ENCODE results near the gene COP1.

DNA sequence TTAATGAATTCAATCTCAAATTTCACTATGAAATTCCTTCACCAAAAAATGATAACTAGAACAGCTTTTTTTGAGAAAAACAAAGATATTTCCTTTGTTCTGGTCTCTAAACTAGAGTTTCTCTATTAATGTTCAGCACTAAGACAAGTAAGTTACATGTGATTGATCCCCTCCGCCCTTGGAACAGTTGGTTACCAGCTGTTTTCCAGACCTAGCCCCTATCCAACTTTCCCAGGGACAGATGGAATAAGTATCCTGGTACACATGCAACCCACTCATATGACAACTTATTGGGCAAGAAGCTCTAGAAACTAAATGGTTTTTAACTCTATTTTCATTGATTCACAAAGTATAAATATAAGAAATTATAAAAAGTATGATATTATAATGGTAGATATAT lies 140.4 kb downstream of the COP1 start:
- no peak for TF ChIP-seq EZH2 (IDR thresholded peaks at IDR 0.05; ENCODE audit: borderline replicate concordance, low read depth, low read length, severe bottlenecking)
- TF ChIP-seq, protein P1, sequence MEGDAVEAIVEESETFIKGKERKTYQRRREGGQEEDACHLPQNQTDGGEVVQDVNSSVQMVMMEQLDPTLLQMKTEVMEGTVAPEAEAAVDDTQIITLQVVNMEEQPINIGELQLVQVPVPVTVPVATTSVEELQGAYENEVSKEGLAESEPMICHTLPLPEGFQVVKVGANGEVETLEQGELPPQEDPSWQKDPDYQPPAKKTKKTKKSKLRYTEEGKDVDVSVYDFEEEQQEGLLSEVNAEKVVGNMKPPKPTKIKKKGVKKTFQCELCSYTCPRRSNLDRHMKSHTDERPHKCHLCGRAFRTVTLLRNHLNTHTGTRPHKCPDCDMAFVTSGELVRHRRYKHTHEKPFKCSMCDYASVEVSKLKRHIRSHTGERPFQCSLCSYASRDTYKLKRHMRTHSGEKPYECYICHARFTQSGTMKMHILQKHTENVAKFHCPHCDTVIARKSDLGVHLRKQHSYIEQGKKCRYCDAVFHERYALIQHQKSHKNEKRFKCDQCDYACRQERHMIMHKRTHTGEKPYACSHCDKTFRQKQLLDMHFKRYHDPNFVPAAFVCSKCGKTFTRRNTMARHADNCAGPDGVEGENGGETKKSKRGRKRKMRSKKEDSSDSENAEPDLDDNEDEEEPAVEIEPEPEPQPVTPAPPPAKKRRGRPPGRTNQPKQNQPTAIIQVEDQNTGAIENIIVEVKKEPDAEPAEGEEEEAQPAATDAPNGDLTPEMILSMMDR (IDR thresholded peaks at IDR 0.05; ENCODE audit: borderline replicate concordance, extremely low read depth, low read length, poor library complexity, severe bottlenecking), result no peak
